Colonic mucosa (tissue), 4 donors: ENCODE measurements around the gene MLXIPL. TPM values are rescaled to one million over a fixed set of nuclear protein-coding genes. Genes with fewer than 3 reads are reported as not detected.
"Not testable (repeated sequence)": the region's sequence is repeated elsewhere in the genome, so short reads cannot be mapped to it uniquely, and the experiment has no call there.

ENCODE experiments used
- DNase-seq: peaks from one replicate; pipeline ENCODE4 v3.0.0-alpha.2; 2020
- H3K27ac ChIP-seq: fragments of 200-600 bp; one replicate; pipeline ENCODE4 v1.8.0; 2021
- H3K27me3 ChIP-seq: fragments of 200-600 bp; one replicate; pipeline ENCODE4 v1.8.0; 2021
- H3K36me3 ChIP-seq: fragments of 200-600 bp; one replicate; pipeline ENCODE4 v1.8.0; 2021
- H3K4me1 ChIP-seq: fragments of 200-600 bp; one replicate; pipeline ENCODE4 v1.8.0; 2021; ENCODE audit warnings: mild to moderate bottlenecking
- H3K4me3 ChIP-seq: fragments of 200-600 bp; one replicate; pipeline ENCODE4 v1.8.0; 2021
- H3K9ac ChIP-seq, 2 donors: one replicate each; pipeline ENCODE4 v1.7.0; 2013; ENCODE audit warnings: control low read depth in 2 of 2, low read depth in 2 of 2, low read length in 2 of 2
- H3K9me3 ChIP-seq: fragments of 200-600 bp; one replicate; pipeline ENCODE4 v1.8.0; 2021
- intact Hi-C: fragments of 100-400 bp; cut with DNase I; formaldehyde crosslinking; loops from one replicate; pipeline ENCODE4 v1.14.1; 2022
- total RNA-seq, 2 donors: library from RNA; stranded (reverse); fragmentation: NEBNext Ultra II Directional in 1 of 2; extraction: Animal tissue kit (Norgen Biotek cat#: 25700) in 1 of 2; gene quantifications; one replicate each; pipeline ENCODE4 v1.2.1, GENCODE V29; 2021
- TF ChIP-seq, protein P1 (sequence below): fragments of 200-600 bp; IDR thresholded peaks from one replicate; pipeline ENCODE4 v1.8.0; 2022; ENCODE audit warnings: antibody characterized with exemption, mild to moderate bottlenecking
- donor health status: healthy.
- donor health status: DM: no; HTN: no; CAD: no.
- donor health status: DM: no; HTN: no; CAD: no.

Gene MLXIPL
- total RNA-seq, 2 donors from 2014 or later, result 9.5 to 15.7 TPM

DNA sequence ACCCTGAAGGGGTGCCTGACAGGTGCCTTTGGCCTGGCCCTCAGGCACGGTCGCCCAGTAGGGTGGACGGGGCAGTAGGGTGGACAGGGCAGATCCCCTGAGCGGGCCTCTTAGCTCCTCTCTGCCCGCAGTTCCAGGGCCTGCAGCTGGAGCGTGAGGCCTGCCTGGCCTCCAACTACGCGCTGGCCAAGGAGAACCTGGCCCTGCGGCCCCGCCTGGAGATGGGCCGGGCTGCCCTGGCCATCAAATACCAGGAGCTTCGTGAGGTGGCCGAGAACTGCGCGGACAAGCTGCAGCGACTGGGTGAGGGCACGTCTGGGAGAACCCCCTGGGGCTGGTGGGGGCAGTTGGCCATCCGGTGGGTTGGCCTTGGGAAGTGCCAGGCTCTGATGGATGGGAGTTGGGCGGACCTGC, 45.0 kb upstream of the MLXIPL start:
- intact Hi-C loops, result loop anchor here (5.0 kb wide), 1 partner anchor 43 kb away; no protein-coding TSS in a partner anchor
- TF ChIP-seq, protein P1, sequence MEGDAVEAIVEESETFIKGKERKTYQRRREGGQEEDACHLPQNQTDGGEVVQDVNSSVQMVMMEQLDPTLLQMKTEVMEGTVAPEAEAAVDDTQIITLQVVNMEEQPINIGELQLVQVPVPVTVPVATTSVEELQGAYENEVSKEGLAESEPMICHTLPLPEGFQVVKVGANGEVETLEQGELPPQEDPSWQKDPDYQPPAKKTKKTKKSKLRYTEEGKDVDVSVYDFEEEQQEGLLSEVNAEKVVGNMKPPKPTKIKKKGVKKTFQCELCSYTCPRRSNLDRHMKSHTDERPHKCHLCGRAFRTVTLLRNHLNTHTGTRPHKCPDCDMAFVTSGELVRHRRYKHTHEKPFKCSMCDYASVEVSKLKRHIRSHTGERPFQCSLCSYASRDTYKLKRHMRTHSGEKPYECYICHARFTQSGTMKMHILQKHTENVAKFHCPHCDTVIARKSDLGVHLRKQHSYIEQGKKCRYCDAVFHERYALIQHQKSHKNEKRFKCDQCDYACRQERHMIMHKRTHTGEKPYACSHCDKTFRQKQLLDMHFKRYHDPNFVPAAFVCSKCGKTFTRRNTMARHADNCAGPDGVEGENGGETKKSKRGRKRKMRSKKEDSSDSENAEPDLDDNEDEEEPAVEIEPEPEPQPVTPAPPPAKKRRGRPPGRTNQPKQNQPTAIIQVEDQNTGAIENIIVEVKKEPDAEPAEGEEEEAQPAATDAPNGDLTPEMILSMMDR, result no peak
- no peaks in the 10 kb centered on the region for H3K9me3 ChIP-seq
- H3K9ac ChIP-seq, result no peak overlapping the region
- no peaks in the 10 kb centered on the region for H3K4me1 ChIP-seq
- H3K36me3 ChIP-seq, result no peaks in the 10 kb centered on the region
- DNase-seq, result no peak
- H3K4me3 ChIP-seq, result no peak overlapping the region
- H3K27me3 ChIP-seq, result no peaks in the 10 kb centered on the region
- no peak overlapping the region for H3K27ac ChIP-seq

DNA sequence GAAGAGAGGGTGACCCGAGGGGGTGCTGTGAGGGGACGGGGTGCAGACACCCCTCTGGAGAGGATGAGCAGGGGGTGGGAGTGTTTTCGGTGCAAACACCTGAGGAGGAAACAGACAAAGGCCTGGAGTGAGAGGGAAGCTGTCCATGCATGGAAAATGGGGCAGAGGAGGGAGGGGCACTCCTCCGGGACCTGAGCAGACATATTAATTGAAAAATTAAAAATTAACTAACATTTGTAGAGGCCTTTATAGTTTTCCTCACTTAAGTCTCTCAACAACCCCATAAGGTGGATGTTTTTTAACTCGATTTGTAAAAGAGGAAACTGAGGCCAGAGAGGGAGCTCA, 44.5 kb upstream of the MLXIPL start:
- TF ChIP-seq, protein P1, result no peak
- Histone ChIP-seq H3K9ac (no peak overlapping the region), H3K27me3 (no peaks in the 10 kb centered on the region), H3K4me3 (peak overlapping the region; percentile 31), H3K36me3 (no peaks in the 10 kb centered on the region), H3K27ac (no peak overlapping the region), H3K4me1 (no peaks in the 10 kb centered on the region), H3K9me3 (no peaks in the 10 kb centered on the region)
- intact Hi-C loops, result loop anchor here (5.0 kb wide), 1 partner anchor 43 kb away; no protein-coding TSS in a partner anchor
- no peak for DNase-seq

DNA sequence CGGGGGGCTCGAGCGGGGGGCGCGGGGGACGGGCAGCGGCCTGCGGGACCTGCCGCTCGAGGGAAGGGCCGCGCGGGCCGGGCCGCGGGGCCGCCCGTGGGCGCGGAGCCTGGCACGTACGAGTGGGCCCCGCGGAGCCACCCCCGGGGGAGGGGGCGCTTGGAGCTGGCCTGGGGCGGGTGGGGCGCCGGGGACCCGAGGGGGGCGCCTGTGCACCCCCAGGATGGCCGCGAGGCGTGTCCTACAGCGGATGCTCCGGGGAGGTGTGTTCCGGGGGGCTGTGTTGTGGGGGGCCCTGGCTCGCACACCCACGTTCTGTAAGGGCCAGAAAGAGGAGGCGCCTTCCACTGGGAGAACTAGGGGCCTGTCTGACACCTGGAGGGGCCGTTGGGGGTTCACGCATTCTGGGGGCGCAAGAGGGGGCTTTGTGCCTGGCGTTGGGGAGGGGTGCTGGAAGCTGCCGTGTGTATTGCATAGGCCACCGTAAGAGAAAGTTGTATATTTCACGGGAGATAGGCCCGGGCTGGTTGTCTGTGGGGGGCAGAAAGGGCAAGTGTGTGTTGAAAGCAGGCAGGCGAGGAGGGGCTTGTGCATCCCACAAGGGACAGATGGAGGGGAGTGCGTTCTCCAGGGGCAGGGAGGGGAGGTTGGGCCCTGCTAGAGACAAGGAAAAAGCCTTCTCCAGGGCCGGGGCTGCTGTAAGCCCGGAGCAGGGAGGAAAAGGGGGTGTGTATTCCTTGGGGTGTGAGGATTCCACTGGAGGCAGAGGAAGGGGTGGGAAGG, 44.0 kb upstream of the MLXIPL start:
- Histone ChIP-seq H3K27me3 (no peaks in the 10 kb centered on the region), H3K9me3 (no peaks in the 10 kb centered on the region), H3K4me1 (no peaks in the 10 kb centered on the region), H3K4me3 (peak overlapping the region; percentile 31), H3K9ac (peak overlapping the region; percentile 28 to 35), H3K36me3 (no peaks in the 10 kb centered on the region), H3K27ac (no peak overlapping the region)
- TF ChIP-seq, protein P1, result no peak
- intact Hi-C loops, result loop anchor here (5.0 kb wide), 1 partner anchor 44 kb away; no protein-coding TSS in a partner anchor
- DNase-seq, result no peak

DNA sequence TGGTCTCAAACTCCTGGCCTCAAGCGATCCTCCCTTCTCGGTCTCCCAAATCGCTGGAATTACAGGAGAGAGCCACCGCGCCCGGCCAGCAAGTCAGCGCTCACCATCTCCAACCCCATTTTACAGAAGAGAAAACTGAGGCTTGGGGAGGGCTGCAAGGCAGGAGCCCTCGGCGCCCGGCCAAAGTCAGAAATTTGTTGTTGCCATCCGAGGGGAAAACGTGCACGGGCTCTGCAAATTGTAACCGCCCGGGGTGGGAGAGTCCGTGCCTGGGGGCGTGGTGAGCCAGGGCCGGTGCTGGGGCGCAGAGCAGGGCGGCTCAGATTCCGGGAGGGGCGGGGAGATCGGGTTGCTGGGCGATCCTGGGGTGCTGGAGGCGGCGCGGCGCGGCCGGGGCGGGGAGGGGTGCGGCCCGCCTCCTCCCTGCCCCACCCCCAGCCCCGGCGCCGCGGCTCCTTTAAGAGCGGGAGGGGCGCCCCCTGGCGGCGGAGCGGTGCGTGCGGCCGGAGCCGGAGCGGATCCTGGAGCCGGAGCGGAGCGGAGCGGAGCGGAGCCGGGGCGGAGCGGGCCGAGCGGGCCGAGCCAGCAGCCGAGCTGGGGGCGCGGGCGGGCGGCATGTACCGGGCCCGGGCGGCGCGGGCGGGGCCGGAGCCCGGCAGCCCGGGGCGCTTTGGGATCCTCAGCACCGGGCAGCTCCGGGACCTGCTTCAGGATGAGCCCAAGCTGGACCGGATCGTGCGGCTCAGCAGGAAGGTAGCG, 43.2 kb upstream of the MLXIPL start, which contains the start of gene VPS37D:
TSS of gene VPS37D (plus strand) at position 488 of the 759 bp plus-strand sequence. CDS start at position 616, 128 bp downstream.
- Histone ChIP-seq H3K27me3 (no peaks in the 10 kb centered on the region), H3K36me3 (no peaks in the 10 kb centered on the region), H3K9ac (peak within 1 kb of the TSS; percentile 28 to 35), H3K4me3 (peak within 1 kb of the TSS; percentile 31), H3K4me1 (no peaks in the 10 kb centered on the region), H3K9me3 (no peaks in the 10 kb centered on the region), H3K27ac (no peak within 1 kb of the TSS)
- TF ChIP-seq, protein P1, result peak; percentile 51
- intact Hi-C loops, result loop anchor here (5.0 kb wide), 1 partner anchor 45 kb away; no protein-coding TSS in a partner anchor
- peak; percentile 94 for DNase-seq

DNA sequence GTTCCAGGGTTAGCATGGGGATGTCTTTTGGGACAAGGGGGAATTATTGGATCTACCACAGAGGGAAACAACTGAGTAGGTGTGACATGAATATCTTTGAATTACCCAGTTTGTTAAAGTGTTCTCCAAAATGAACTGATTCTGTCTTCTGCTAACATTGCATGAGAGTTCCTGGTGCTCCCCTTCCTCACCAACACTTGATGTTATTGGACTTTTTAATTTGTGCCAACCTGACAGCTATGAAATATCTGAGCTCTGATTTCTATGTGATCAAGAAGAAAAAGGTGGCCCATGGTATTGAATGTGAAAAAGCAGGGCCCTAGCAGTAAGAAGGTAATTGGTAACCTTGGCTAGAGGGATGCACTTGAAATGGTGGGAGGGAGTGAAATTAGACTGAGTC, 38.7 kb upstream of the MLXIPL start:
- no peak overlapping the region for H3K4me3 ChIP-seq
- DNase-seq, result no peak
- no peaks in the 10 kb centered on the region for H3K27me3 ChIP-seq
- H3K9ac ChIP-seq, result no peak overlapping the region
- TF ChIP-seq, protein P1, result no peak
- H3K36me3 ChIP-seq, result no peaks in the 10 kb centered on the region
- no peaks in the 10 kb centered on the region for H3K9me3 ChIP-seq
- no peaks in the 10 kb centered on the region for H3K4me1 ChIP-seq
- intact Hi-C loops, result no loop called here
- H3K27ac ChIP-seq, result no peak overlapping the region

DNA sequence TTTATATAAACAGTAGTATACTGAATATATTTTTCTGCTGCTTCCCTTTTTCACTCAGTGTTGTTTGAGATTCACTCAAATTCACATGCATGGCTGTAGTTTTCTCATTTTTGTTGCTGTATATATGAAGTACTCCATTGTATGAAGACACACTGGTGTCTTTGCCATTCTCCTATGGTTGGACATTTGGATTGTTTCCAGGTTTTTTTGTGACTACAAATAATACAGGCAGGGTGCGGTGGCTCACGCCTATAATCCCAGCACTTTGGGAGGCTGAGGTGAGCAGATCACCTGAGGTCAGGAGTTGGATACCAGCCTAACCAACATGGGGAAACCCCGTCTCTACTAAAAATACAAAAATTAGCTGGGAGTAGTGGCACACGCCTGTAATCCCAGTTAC, 36.3 kb upstream of the MLXIPL start:
- intact Hi-C loops, H3K36me3 ChIP-seq, H3K27ac ChIP-seq, DNase-seq, H3K9ac ChIP-seq, H3K4me3 ChIP-seq, H3K9me3 ChIP-seq, H3K27me3 ChIP-seq, H3K4me1 ChIP-seq: not testable (repeated sequence)
